Measurements from ENCODE around the gene AEBP2.

DNA sequence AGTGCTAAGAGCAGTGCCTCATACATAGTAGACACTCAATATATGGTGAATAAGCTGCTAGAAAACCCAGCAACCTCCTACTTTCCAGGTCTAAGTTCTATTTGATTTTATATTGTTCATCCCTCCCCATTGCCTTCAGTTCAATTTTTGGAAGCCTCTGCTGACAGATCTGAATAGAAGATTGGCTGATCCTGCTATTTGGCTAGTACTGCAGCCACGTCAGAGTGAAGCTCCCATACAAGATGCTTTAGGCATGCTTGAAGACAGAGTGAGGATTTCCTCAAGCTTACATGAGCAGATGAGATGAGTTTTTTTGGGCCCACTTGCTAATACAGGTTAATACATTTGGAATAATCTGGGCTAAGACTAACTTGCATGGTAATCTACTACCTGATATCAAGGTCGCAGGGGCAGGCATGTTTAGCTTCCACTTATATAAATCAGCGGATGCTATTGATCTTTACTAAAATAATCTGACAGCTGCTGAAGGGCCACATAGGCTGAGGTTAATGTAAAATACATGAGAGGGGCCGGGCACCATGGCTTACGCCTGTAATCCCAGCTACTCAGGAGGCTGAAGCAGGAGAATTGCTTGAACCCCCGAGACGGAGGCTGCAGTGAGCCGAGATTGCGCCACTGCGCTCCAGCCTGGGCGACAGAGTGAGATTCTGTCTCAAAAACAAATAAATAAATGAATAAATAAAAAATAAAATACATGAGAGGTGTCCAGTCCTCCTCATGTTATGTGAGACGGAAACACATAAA is 15.9 kb upstream of the AEBP2 start:
- TF ChIP-seq POLR2A (IDR thresholded peaks at IDR 0.05; ENCODE audit: low read length) (no peak), GATA1 (IDR thresholded peaks at IDR 0.05; ENCODE audit: low read depth, low read length) (no peak)
